Epithelial cell of esophagus (primary cell): ENCODE measurements around the gene TOP2A.

Experiments
- DNase-seq: peaks from one replicate; pipeline ENCODE4 v3.0.0; 2010; ENCODE audit warnings: low read depth
- H3K4me3 ChIP-seq: 2 replicates; pipeline ENCODE4 v1.5.1; 2011; ENCODE audit warnings: mild to moderate bottlenecking, low read length, control low read depth
- CTCF ChIP-seq: IDR thresholded peaks from 2 replicates; pipeline ENCODE4 v1.5.1; 2011; ENCODE audit warnings: low read depth, mild to moderate bottlenecking, low read length, control low read depth, inconsistent platforms; ENCODE audit not compliant: insufficient read depth; ENCODE audit errors: missing control alignments

The TOP2A gene

GRCh38 chr17:40451420-40451819 is 33.7 kb upstream of the TOP2A start:
- TF ChIP-seq CTCF, result no peak
- no peak for DNase-seq
- H3K4me3 ChIP-seq, result no peak overlapping the region

- peak; percentile 65 for DNase-seq
- no peak overlapping the region for H3K4me3 ChIP-seq
- TF ChIP-seq CTCF, result peak; percentile 68
These were observed 32.5 kb upstream of the TOP2A start for GRCh38 chr17:40450175-40450574.

- DNase-seq, result no peak
- TF ChIP-seq CTCF, result no peak
- no peak overlapping the region for H3K4me3 ChIP-seq
These were observed 31.1 kb upstream of the TOP2A start for GRCh38 chr17:40448639-40449261.

GRCh38 chr17:40448213-40448638 is 30.5 kb upstream of the TOP2A start:
- TF ChIP-seq CTCF, result no peak

GRCh38 chr17:40447806-40448205 is 30.1 kb upstream of the TOP2A start:
- TF ChIP-seq CTCF, result no peak
- no peak for DNase-seq
- H3K4me3 ChIP-seq, result no peak overlapping the region

More at GRCh38 chr17:40448213-40448638, 30.5 kb upstream of the TOP2A start:
- H3K4me3 ChIP-seq, result no peak overlapping the region
- no peak for DNase-seq

GRCh38 chr17:40447148-40447644 is 29.5 kb upstream of the TOP2A start:
- no peak for TF ChIP-seq CTCF
- no peak for DNase-seq
- no peak overlapping the region for H3K4me3 ChIP-seq
